Ectodermal cell (in vitro differentiated cells): ENCODE data around the gene MMP25.

ENCODE experiments used
- H3K27ac ChIP-seq: 2 replicates; pipeline ENCODE4 v1.7.0; 2013; ENCODE audit warnings: mild to moderate bottlenecking, low read depth, low read length; ENCODE audit not compliant: insufficient read depth, poor library complexity, severe bottlenecking
- H3K27me3 ChIP-seq: 2 replicates; pipeline ENCODE4 v1.7.0; 2013; ENCODE audit warnings: mild to moderate bottlenecking, low read length; ENCODE audit not compliant: insufficient read depth, control insufficient read depth, poor library complexity, severe bottlenecking
- H3K36me3 ChIP-seq: one replicate; pipeline ENCODE4 v1.7.0; 2013; ENCODE audit warnings: low read length; ENCODE audit not compliant: control insufficient read depth, insufficient read depth
- H3K4me1 ChIP-seq: one replicate; pipeline ENCODE4 v1.7.0; 2013; ENCODE audit warnings: low read length; ENCODE audit not compliant: control insufficient read depth, insufficient read depth
- H3K4me3 ChIP-seq: 2 replicates; pipeline ENCODE4 v1.7.0; 2013; ENCODE audit warnings: low read depth, low read length, control low read depth; ENCODE audit not compliant: insufficient read depth
- H3K9me3 ChIP-seq: 2 replicates; pipeline ENCODE4 v1.7.0; 2013; ENCODE audit warnings: mild to moderate bottlenecking, low read length, moderate library complexity; ENCODE audit not compliant: control insufficient read depth
- WGBS, 2 experiments: methylation state at CpG; one replicate each; pipeline ENCODE4 v1.1.7; 2013; ENCODE audit warnings: missing lambda C conversion rate in 2 of 2; 5-methylcytosine and 5-hydroxymethylcytosine counted together

MMP25 gene

DNA sequence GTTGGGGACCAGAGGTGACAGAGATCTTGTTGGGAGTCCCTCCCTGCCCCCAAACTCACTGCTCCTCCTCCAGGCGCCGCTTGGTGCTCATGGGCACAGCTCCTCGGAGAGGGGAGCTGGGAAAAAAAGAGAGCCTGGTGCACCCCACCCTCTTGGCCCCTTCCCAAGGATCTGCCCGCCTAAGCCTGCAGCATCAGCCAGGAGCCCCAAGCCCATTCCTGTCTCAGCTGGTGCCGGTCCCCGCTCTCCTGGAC is 23.0 kb upstream of the MMP25 start:
- H3K27ac ChIP-seq = peak overlapping the region; percentile 79
- H3K9me3 ChIP-seq = no peaks in the 10 kb centered on the region
- H3K27me3 ChIP-seq = peaks cover under 1% of the 10 kb centered on the region
- H3K4me3 ChIP-seq = peak overlapping the region; percentile 60
- peaks cover 25% of the 10 kb centered on the region for H3K4me1 ChIP-seq
- peaks cover 17% of the 10 kb centered on the region for H3K36me3 ChIP-seq
- WGBS, 2 experiments = 4% methylated on average over 6 of the region's 6 CpGs

GRCh38 chr16:3023669-3024478 is 22.5 kb upstream of the MMP25 start, which contains the start of the genes HCFC1R1 and THOC6:
Gene HCFC1R1 (minus strand): TSS chr16:3023942. CDS start chr16:3023941, 1 bp downstream.
Gene THOC6 (plus strand): TSS chr16:3024035. CDS start chr16:3024327, 292 bp downstream.
- 0 to 1% methylated on average over 69 of the region's 69 CpGs for WGBS, 2 experiments
- Histone ChIP-seq H3K27ac (peak within 1 kb of the TSS; percentile 83), H3K36me3 (peaks cover 17% of the 10 kb centered on the region), H3K4me3 (peak within 1 kb of the TSS; percentile 60), H3K4me1 (peaks cover 23% of the 10 kb centered on the region), H3K9me3 (no peaks in the 10 kb centered on the region), H3K27me3 (peaks cover 6% of the 10 kb centered on the region)

GRCh38 chr16:3025032-3026002 is 21.0 kb upstream of the MMP25 start:
- 96% methylated on average over 18 of the region's 18 CpGs for WGBS, 2 experiments
- H3K27me3 ChIP-seq = peaks cover 21% of the 10 kb centered on the region
- H3K9me3 ChIP-seq = no peaks in the 10 kb centered on the region
- no peak overlapping the region for H3K27ac ChIP-seq
- peaks cover 23% of the 10 kb centered on the region for H3K4me1 ChIP-seq
- H3K36me3 ChIP-seq = peaks cover 17% of the 10 kb centered on the region
- no peak overlapping the region for H3K4me3 ChIP-seq

DNA sequence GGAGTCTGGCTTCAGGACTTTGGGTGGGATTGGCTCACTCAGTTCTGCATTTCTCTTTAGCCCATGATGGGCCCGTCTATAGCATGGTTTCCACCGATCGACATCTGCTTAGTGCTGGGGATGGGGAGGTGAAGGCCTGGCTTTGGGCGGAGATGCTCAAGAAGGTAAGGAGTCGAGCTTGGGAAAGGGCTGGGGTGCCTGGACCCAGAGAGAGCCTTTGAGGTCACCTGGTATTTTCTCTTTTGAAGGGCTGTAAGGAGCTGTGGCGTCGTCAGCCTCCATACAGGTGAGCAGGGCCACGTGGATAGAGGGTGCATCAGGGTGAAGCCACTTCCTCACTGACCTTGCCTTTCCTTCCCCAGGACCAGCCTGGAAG is 20.4 kb upstream of the MMP25 start:
- peaks cover 23% of the 10 kb centered on the region for H3K4me1 ChIP-seq
- H3K36me3 ChIP-seq = peaks cover 17% of the 10 kb centered on the region
- H3K27ac ChIP-seq = no peak overlapping the region
- H3K27me3 ChIP-seq = peaks cover 27% of the 10 kb centered on the region
- no peaks in the 10 kb centered on the region for H3K9me3 ChIP-seq
- H3K4me3 ChIP-seq = no peak overlapping the region
- 95 to 96% methylated on average over 8 of the region's 8 CpGs for WGBS, 2 experiments

DNA sequence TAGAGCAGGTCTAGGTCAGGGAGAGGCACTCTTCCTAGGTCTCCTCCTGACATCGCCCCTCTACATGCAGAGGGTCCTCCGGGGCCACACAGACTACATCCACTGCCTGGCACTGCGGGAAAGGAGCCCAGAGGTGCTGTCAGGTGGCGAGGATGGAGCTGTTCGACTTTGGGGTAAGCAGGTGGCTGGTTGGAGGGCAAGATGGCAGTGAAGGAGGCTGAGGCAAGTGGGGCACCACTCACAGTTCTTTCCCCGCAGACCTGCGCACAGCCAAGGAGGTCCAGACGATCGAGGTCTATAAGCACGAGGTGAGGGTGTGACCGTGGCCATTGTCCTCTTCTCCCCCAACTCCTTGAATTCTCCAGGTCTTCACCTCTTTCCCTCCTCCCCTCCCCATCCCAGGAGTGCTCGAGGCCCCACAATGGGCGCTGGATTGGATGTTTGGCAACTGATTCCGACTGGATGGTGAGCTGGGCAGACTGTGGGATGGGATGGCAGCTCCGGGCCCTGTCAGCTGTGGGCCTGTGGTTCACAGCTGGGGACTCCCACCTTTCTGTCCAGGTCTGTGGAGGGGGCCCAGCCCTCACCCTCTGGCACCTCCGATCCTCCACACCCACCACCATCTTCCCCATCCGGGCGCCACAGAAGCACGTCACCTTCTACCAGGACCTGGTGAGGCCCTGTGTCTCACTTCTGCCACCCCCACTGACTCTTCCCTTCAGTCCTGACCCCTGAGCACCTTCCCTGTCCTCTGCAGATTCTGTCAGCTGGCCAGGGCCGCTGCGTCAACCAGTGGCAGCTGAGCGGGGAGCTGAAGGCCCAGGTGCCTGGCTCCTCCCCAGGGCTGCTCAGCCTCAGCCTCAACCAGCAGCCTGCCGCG is 19.5 kb upstream of the MMP25 start:
- Histone ChIP-seq H3K27ac (no peak overlapping the region), H3K9me3 (no peaks in the 10 kb centered on the region), H3K4me1 (peaks cover 17% of the 10 kb centered on the region), H3K36me3 (peaks cover 17% of the 10 kb centered on the region), H3K4me3 (no peak overlapping the region), H3K27me3 (peaks cover 29% of the 10 kb centered on the region)
- 95 to 97% methylated on average over 24 of the region's 24 CpGs for WGBS, 2 experiments

- Histone ChIP-seq H3K4me3 (no peak overlapping the region), H3K4me1 (peaks cover 11% of the 10 kb centered on the region), H3K9me3 (no peaks in the 10 kb centered on the region), H3K36me3 (peaks cover 17% of the 10 kb centered on the region), H3K27ac (no peak overlapping the region), H3K27me3 (peaks cover 35% of the 10 kb centered on the region)
- WGBS, 2 experiments = 87 to 96% methylated on average over 8 of the region's 8 CpGs
Measured at GRCh38 chr16:3027489-3027795, 18.9 kb upstream of the MMP25 start.

DNA sequence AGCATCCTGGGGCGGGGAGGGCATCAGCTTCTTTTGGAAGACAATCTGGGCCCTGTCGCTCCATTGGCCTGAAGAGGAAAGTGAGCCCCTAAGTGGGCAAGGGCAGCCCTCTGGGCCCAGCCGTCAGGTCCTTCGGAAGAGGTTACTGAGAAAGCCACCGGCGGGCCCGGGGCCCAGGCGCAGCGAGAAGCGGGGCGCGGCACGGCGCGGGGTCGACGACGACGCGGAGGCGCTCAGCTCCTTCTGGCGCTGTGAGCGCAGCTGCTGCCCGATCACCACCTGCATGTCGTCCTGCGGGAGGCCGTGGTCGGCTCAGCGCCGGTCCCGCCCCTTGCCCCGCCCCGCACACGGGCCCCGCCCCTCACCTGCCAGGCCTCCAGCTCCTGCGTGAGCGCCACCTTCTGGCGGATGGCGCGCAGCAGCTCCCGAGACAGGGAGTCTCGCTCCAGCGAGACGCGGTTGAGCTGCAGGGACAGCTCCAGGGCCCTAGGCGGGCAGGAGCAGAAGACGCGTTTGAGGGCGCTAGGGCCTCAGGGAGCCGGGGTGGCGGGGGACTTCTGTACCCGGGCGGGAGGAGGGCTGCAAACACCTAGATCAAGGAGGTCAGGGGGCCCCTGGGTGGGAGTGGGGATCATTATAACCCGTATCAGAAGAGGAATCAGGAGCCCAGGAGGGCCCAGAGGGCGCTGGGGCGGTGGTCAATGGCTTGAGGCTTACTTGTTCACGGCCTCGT is 18.2 kb upstream of the MMP25 start:
- Histone ChIP-seq H3K36me3 (peaks cover 17% of the 10 kb centered on the region), H3K4me3 (peak overlapping the region; percentile 20), H3K4me1 (peaks cover 4% of the 10 kb centered on the region), H3K9me3 (no peaks in the 10 kb centered on the region), H3K27me3 (peaks cover 39% of the 10 kb centered on the region), H3K27ac (peak overlapping the region; percentile 26)
- WGBS, 2 experiments = 6% methylated on average over 58 of the region's 58 CpGs

- 64 to 68% methylated on average over 15 of the region's 15 CpGs for WGBS, 2 experiments
- no peak overlapping the region for H3K4me3 ChIP-seq
Measured at GRCh38 chr16:3028716-3029319, 17.5 kb upstream of the MMP25 start.

More at GRCh38 chr16:3028716-3029319, 17.5 kb upstream of the MMP25 start:
- H3K27me3 ChIP-seq = peaks cover 43% of the 10 kb centered on the region
- H3K36me3 ChIP-seq = peaks cover 17% of the 10 kb centered on the region
- no peaks in the 10 kb centered on the region for H3K9me3 ChIP-seq
- H3K4me1 ChIP-seq = no peaks in the 10 kb centered on the region
- H3K27ac ChIP-seq = no peak overlapping the region
